ENCODE results near the gene SPRY1. TPM values are rescaled to one million over a fixed set of nuclear protein-coding genes. Genes with fewer than 3 reads are reported as not detected.

The SPRY1 gene
- total RNA-seq (2022; extraction: Qiagen RNA extraction), result 5.6 to 7.4 TPM (median 6.1 TPM) in 5 replicates

GRCh38 chr4:123396307-123397143 lies at the start of gene SPRY1:
TSS of gene SPRY1 (plus strand) at chr4:123396795. CDS start at chr4:123401592, 4,797 bp downstream.

